PC-3 (cell line): Measurements from ENCODE around the gene EFHC1. TPM values are rescaled to one million over a fixed set of nuclear protein-coding genes. Genes with fewer than 3 reads are reported as not detected.

ENCODE experiments used
- ATAC-seq: fragments of 200-7000 bp; cut with Tn5 transposase; 2 replicates; pipeline ENCODE4 v1.9.1; 2020; ENCODE audit warnings: mild to moderate bottlenecking, moderate library complexity
- BruUV-seq: library from RNA; stranded (reverse); fragments of 400-500 nt; replicated peaks from 2 replicates; lab custom pipeline; 2021; lab: Mats Ljungman, UMichigan
- CTCF ChIA-PET: fragments of 300-600 bp; sonication (Branson Sonifier 250); formaldehyde crosslinking; loops from one replicate; lab custom pipeline; 2022; ENCODE audit warnings: antibody characterized with exemption; lab: Charles Lee
- POLR2A ChIA-PET: fragments of 300-600 bp; sonication (Branson Sonifier 250); formaldehyde crosslinking; loops from one replicate; lab custom pipeline; 2022; ENCODE audit warnings: antibody characterized with exemption; ENCODE audit not compliant: unreplicated experiment; lab: Charles Lee
- DNase-seq: peaks from one replicate; pipeline ENCODE4 v3.0.0-alpha.2; 2015
- H2AFZ ChIP-seq: fragments of 300-600 bp; sonication (generic); 2 replicates; pipeline ENCODE4 v1.6.0; 2016; ENCODE audit warnings: antibody characterized with exemption, low read length
- H3F3A ChIP-seq: fragments of 300-600 bp; sonication (generic); one replicate; pipeline ENCODE4 v1.6.0; 2017; ENCODE audit warnings: antibody characterized with exemption, low read length, control low read depth, mild to moderate bottlenecking; ENCODE audit not compliant: unreplicated experiment
- H3K27ac ChIP-seq: fragments of 300-600 bp; sonication (generic); 2 replicates; pipeline ENCODE4 v1.5.1; 2016; ENCODE audit warnings: mild to moderate bottlenecking, low read length
- H3K27me3 ChIP-seq: fragments of 300-600 bp; sonication (generic); 2 replicates; pipeline ENCODE4 v1.6.1; 2016; ENCODE audit warnings: low read length, mixed read lengths
- H3K36me3 ChIP-seq: fragments of 300-600 bp; sonication (generic); 2 replicates; pipeline ENCODE4 v1.6.1; 2016; ENCODE audit warnings: low read depth, mixed run types, low read length, mixed read lengths
- H3K4me1 ChIP-seq: fragments of 300-600 bp; sonication (generic); 2 replicates; pipeline ENCODE4 v1.5.1; 2016; ENCODE audit warnings: low read length; ENCODE audit not compliant: insufficient read depth
- H3K4me2 ChIP-seq: fragments of 300-600 bp; sonication (generic); 2 replicates; pipeline ENCODE4 v1.6.0; 2016; ENCODE audit warnings: low read length
- H3K4me3 ChIP-seq: fragments of 300-600 bp; sonication (generic); 2 replicates; pipeline ENCODE4 v1.5.1; 2016; ENCODE audit warnings: mild to moderate bottlenecking, low read length, mixed read lengths
- H3K79me2 ChIP-seq: fragments of 300-600 bp; sonication (generic); 2 replicates; pipeline ENCODE4 v1.6.1; 2017; ENCODE audit warnings: low read length, mixed read lengths
- H3K9ac ChIP-seq: fragments of 300-600 bp; sonication (generic); 2 replicates; pipeline ENCODE4 v1.6.0; 2016; ENCODE audit warnings: mild to moderate bottlenecking, low read length
- H3K9me2 ChIP-seq: fragments of 300-600 bp; sonication (generic); replicated peaks from 2 replicates; pipeline ENCODE4 v1.6.1; 2016; ENCODE audit warnings: mixed run types, low read length, mixed read lengths
- H3K9me3 ChIP-seq: fragments of 300-600 bp; sonication (generic); 2 replicates; pipeline ENCODE4 v1.6.1; 2016; ENCODE audit warnings: low read length, mixed read lengths
- H4K20me1 ChIP-seq: fragments of 300-600 bp; sonication (generic); 2 replicates; pipeline ENCODE4 v1.6.1; 2016; ENCODE audit warnings: low read length, mixed read lengths
- EZH2 ChIP-seq: fragments of 300-600 bp; sonication (generic); IDR thresholded peaks from one replicate; pipeline ENCODE4 v1.6.1; 2017; ENCODE audit warnings: antibody characterized with exemption, mild to moderate bottlenecking, low read length; ENCODE audit not compliant: unreplicated experiment
- EZH2phosphoT487 ChIP-seq: fragments of 300-600 bp; sonication (generic); IDR thresholded peaks from 2 replicates; pipeline ENCODE4 v1.6.1; 2018; ENCODE audit warnings: mild to moderate bottlenecking, antibody characterized with exemption, low read length, borderline replicate concordance
- intact Hi-C: fragments of 100-400 bp; cut with micrococcal nuclease; formaldehyde crosslinking; loops from 2 replicates; pipeline ENCODE4 v1.9.0; 2023
- total RNA-seq: library from RNA; depleted of rRNA; stranded (reverse); fragments of >200 nt; gene quantifications from 2 replicates; pipeline ENCODE4 v1.2.3, GENCODE V29; 2014
- TF ChIP-seq, protein P1 (sequence below): fragments of 300-600 bp; sonication (generic); conservative IDR thresholded peaks from 2 replicates; pipeline ENCODE4 v1.5.1; 2017; ENCODE audit warnings: antibody characterized with exemption, low read depth, mild to moderate bottlenecking, low read length

Gene EFHC1
- total RNA-seq, 1 experiment from 2014 or later = 22.4 TPM

GRCh38 chr6:52557389-52558265, 137.5 kb downstream of the EFHC1 start:
- BruUV-seq = no TSS peak
- Histone ChIP-seq H3K9me3 (no peaks in the 10 kb centered on the region), H3K4me1 (peaks cover 5% of the 10 kb centered on the region; the same call in 1 of the 2 replicates), H3F3A (no peaks in the 10 kb centered on the region), H3K9me2 (no peaks in the 10 kb centered on the region), H3K4me2 (no peak overlapping the region), H2AFZ (no peak overlapping the region), H3K27me3 (no peaks in the 10 kb centered on the region), H3K9ac (no peak overlapping the region), H3K79me2 (peaks cover 33% of the 10 kb centered on the region), H4K20me1 (no peaks in the 10 kb centered on the region), H3K36me3 (no peaks in the 10 kb centered on the region), H3K4me3 (no peak overlapping the region), H3K27ac (no peak overlapping the region)
- DNase-seq (no peak), ATAC-seq (no peak)
- TF ChIP-seq EZH2phosphoT487 (no peak), EZH2 (no peak)
- TF ChIP-seq, protein P1, sequence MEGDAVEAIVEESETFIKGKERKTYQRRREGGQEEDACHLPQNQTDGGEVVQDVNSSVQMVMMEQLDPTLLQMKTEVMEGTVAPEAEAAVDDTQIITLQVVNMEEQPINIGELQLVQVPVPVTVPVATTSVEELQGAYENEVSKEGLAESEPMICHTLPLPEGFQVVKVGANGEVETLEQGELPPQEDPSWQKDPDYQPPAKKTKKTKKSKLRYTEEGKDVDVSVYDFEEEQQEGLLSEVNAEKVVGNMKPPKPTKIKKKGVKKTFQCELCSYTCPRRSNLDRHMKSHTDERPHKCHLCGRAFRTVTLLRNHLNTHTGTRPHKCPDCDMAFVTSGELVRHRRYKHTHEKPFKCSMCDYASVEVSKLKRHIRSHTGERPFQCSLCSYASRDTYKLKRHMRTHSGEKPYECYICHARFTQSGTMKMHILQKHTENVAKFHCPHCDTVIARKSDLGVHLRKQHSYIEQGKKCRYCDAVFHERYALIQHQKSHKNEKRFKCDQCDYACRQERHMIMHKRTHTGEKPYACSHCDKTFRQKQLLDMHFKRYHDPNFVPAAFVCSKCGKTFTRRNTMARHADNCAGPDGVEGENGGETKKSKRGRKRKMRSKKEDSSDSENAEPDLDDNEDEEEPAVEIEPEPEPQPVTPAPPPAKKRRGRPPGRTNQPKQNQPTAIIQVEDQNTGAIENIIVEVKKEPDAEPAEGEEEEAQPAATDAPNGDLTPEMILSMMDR = no peak
- ChIA-PET CTCF (no interaction called here), POLR2A (no interaction called here)
- intact Hi-C loops = no loop called here

- no peak overlapping the region for H3K4me2 ChIP-seq
- H3K27ac ChIP-seq = no peak overlapping the region
- intact Hi-C loops = no loop called here
Observed at GRCh38 chr6:52558266-52559000, 138.3 kb downstream of the EFHC1 start.

More at GRCh38 chr6:52558266-52559000, 138.3 kb downstream of the EFHC1 start:
- no peak overlapping the region for H2AFZ ChIP-seq
- no peak overlapping the region for H3K9ac ChIP-seq
- H4K20me1 ChIP-seq = no peaks in the 10 kb centered on the region
- H3K4me1 ChIP-seq = peaks cover 12% of the 10 kb centered on the region; the same call in 1 of the 2 replicates
- no peaks in the 10 kb centered on the region for H3K9me2 ChIP-seq
- no peaks in the 10 kb centered on the region for H3K27me3 ChIP-seq
- no peaks in the 10 kb centered on the region for H3K36me3 ChIP-seq
- POLR2A ChIA-PET = no interaction called here
- no peaks in the 10 kb centered on the region for H3K9me3 ChIP-seq
- BruUV-seq = no TSS peak
- CTCF ChIA-PET = no interaction called here
- H3K79me2 ChIP-seq = peaks cover 40% of the 10 kb centered on the region
- no peak overlapping the region for H3K4me3 ChIP-seq
- TF ChIP-seq EZH2phosphoT487 (no peak), EZH2 (no peak)
- TF ChIP-seq, protein P1 = no peak
- DNase-seq = no peak
- H3F3A ChIP-seq = no peaks in the 10 kb centered on the region
- ATAC-seq = no peak
